ENCODE data around the gene OGFR. TPM values are rescaled to one million over a fixed set of nuclear protein-coding genes. Genes with fewer than 3 reads are reported as not detected.

Gene OGFR
- polyA plus RNA-seq, 3 donors, result 47.8 to 114 (median 79.3) TPM

DNA sequence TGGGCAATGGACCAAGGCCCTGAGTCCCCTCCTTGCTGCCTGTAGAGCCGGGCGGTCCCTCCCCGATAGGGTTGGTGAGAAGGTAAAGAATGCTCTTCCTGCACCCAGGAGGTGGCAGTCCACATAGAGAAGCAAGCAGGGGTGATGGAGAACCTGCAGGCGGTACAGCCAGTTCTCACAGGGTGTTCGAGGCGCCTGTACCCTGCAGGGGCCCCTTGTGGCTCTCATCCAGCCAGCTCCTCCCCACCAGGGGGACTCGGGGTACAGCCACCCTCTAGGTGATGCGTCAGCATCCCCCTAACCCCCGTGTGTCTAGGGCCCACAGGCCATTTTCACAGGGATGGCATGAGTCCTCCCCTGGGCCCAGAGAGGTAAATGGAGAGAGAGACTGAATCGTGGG lies 7.1 kb downstream of the OGFR start:
- H3K27ac ChIP-seq (ENCODE audit: low read depth in 1 of 2, low read length in 2 of 2), result no peak overlapping the region
- 79% methylated on average over 6 of the region's 10 CpGs for WGBS (ENCODE audit: insufficient coverage)
- H2AFZ ChIP-seq (ENCODE audit: insufficient read depth, low read depth, low read length, poor library complexity, severe bottlenecking), result no peak overlapping the region
- no peak overlapping the region for H3K9ac ChIP-seq (ENCODE audit: insufficient read depth, low read length, poor library complexity, severe bottlenecking)
- no peak overlapping the region for H3K4me2 ChIP-seq (replicated peaks; ENCODE audit: extremely low read depth, low read length, poor library complexity, severe bottlenecking)
- peaks cover 8 to 29% of the 10 kb centered on the region in 2 donors for H3K27me3 ChIP-seq (ENCODE audit: control insufficient read depth in 2 of 2, insufficient read depth in 2 of 2, low read length in 2 of 2)
- H3K36me3 ChIP-seq (replicated peaks in 1 of 2; ENCODE audit: control insufficient read depth in 1 of 2, insufficient read depth in 2 of 2, low read length in 2 of 2), result peaks cover 64 to 74% of the 10 kb centered on the region in 2 donors
- peaks cover 100% of the 10 kb centered on the region for H4K20me1 ChIP-seq (ENCODE audit: insufficient read depth, low read length)
- no peak for DNase-seq
- no peak overlapping the region for H3K4me3 ChIP-seq (replicated peaks in 1 of 3; ENCODE audit: low read depth in 2 of 3, low read length in 3 of 3)
- no peak overlapping the region for H3K4me3 Mint-ChIP-seq
- TF ChIP-seq, protein P1, sequence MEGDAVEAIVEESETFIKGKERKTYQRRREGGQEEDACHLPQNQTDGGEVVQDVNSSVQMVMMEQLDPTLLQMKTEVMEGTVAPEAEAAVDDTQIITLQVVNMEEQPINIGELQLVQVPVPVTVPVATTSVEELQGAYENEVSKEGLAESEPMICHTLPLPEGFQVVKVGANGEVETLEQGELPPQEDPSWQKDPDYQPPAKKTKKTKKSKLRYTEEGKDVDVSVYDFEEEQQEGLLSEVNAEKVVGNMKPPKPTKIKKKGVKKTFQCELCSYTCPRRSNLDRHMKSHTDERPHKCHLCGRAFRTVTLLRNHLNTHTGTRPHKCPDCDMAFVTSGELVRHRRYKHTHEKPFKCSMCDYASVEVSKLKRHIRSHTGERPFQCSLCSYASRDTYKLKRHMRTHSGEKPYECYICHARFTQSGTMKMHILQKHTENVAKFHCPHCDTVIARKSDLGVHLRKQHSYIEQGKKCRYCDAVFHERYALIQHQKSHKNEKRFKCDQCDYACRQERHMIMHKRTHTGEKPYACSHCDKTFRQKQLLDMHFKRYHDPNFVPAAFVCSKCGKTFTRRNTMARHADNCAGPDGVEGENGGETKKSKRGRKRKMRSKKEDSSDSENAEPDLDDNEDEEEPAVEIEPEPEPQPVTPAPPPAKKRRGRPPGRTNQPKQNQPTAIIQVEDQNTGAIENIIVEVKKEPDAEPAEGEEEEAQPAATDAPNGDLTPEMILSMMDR (IDR thresholded peaks at IDR 0.05), result no peak
- peaks cover 48 to 66% of the 10 kb centered on the region in 2 donors for H3K36me3 Mint-ChIP-seq
- H3K27ac Mint-ChIP-seq, result peak overlapping the region in 1 of 7 donors; percentile 60
- peaks cover 36% of the 10 kb centered on the region for H3K79me2 ChIP-seq (ENCODE audit: insufficient read depth, low read length)
- peaks cover 35% of the 10 kb centered on the region for H3K4me1 Mint-ChIP-seq
- H3K9me3 Mint-ChIP-seq, result peaks cover 0 to 4% (median 0%) of the 10 kb centered on the region in 7 donors
- intact Hi-C loops (cut with micrococcal nuclease), result loop anchor here in 1 of 2 donors (5.0 kb wide), 1 partner anchor 309 kb away; no protein-coding TSS in a partner anchor
- H3K27me3 Mint-ChIP-seq (ENCODE audit: low read depth in 3 of 3), result peaks cover 26 to 45% (median 29%) of the 10 kb centered on the region in 3 donors
- no peaks in the 10 kb centered on the region for H3K9me3 ChIP-seq (replicated peaks in 1 of 2; ENCODE audit: control insufficient read depth in 1 of 2, insufficient read depth in 1 of 2, low read length in 2 of 2)
- peaks cover 27 to 47% of the 10 kb centered on the region in 2 donors for H3K4me1 ChIP-seq (ENCODE audit: control insufficient read depth in 1 of 2, insufficient read depth in 2 of 2, low read length in 2 of 2)

GRCh38 chr20:62812181-62812906 lies 7.7 kb downstream of the OGFR start:
- WGBS (ENCODE audit: insufficient coverage), result 62% methylated on average over 43 of the region's 43 CpGs
- TF ChIP-seq, protein P1 (IDR thresholded peaks at IDR 0.05), result no peak

More at GRCh38 chr20:62812181-62812906, 7.7 kb downstream of the OGFR start:
- peaks cover 30% of the 10 kb centered on the region for H3K79me2 ChIP-seq (ENCODE audit: insufficient read depth, low read length)
- H3K9me3 ChIP-seq (replicated peaks in 1 of 2; ENCODE audit: control insufficient read depth in 1 of 2, insufficient read depth in 1 of 2, low read length in 2 of 2), result no peaks in the 10 kb centered on the region
- H3K4me1 Mint-ChIP-seq, result peaks cover 31% of the 10 kb centered on the region
- intact Hi-C loops (cut with micrococcal nuclease), result loop anchor here in 1 of 2 donors (5.0 kb wide), 1 partner anchor 310 kb away; no protein-coding TSS in a partner anchor
- H3K4me3 Mint-ChIP-seq, result peak overlapping the region in 1 of 2 donors; percentile 53
- H3K27me3 Mint-ChIP-seq (ENCODE audit: low read depth in 3 of 3), result peaks cover 26 to 49% (median 29%) of the 10 kb centered on the region in 3 donors
- H3K27ac ChIP-seq (ENCODE audit: low read depth in 1 of 2, low read length in 2 of 2), result no peak overlapping the region
- peaks cover 47 to 63% of the 10 kb centered on the region in 2 donors for H3K36me3 Mint-ChIP-seq
- DNase-seq, result no peak
- peaks cover 0 to 4% (median 0%) of the 10 kb centered on the region in 7 donors for H3K9me3 Mint-ChIP-seq
- H3K4me1 ChIP-seq (ENCODE audit: control insufficient read depth in 1 of 2, insufficient read depth in 2 of 2, low read length in 2 of 2), result peaks cover 21 to 43% of the 10 kb centered on the region in 2 donors
- peaks cover 58 to 68% of the 10 kb centered on the region in 2 donors for H3K36me3 ChIP-seq (replicated peaks in 1 of 2; ENCODE audit: control insufficient read depth in 1 of 2, insufficient read depth in 2 of 2, low read length in 2 of 2)
- peak overlapping the region in 3 of 7 donors; percentile 6 to 50 (median 15) for H3K27ac Mint-ChIP-seq
- no peak overlapping the region for H3K4me2 ChIP-seq (replicated peaks; ENCODE audit: extremely low read depth, low read length, poor library complexity, severe bottlenecking)
- no peak overlapping the region for H3K4me3 ChIP-seq (replicated peaks in 1 of 3; ENCODE audit: low read depth in 2 of 3, low read length in 3 of 3)
- peaks cover 8 to 30% of the 10 kb centered on the region in 2 donors for H3K27me3 ChIP-seq (ENCODE audit: control insufficient read depth in 2 of 2, insufficient read depth in 2 of 2, low read length in 2 of 2)
- H4K20me1 ChIP-seq (ENCODE audit: insufficient read depth, low read length), result peaks cover 95% of the 10 kb centered on the region
- H2AFZ ChIP-seq (ENCODE audit: insufficient read depth, low read depth, low read length, poor library complexity, severe bottlenecking), result no peak overlapping the region
- H3K9ac ChIP-seq (ENCODE audit: insufficient read depth, low read length, poor library complexity, severe bottlenecking), result no peak overlapping the region
